ENCODE results near the gene PSMG4.

The PSMG4 gene, protein sequence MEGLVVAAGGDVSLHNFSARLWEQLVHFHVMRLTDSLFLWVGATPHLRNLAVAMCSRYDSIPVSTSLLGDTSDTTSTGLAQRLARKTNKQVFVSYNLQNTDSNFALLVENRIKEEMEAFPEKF

DNA sequence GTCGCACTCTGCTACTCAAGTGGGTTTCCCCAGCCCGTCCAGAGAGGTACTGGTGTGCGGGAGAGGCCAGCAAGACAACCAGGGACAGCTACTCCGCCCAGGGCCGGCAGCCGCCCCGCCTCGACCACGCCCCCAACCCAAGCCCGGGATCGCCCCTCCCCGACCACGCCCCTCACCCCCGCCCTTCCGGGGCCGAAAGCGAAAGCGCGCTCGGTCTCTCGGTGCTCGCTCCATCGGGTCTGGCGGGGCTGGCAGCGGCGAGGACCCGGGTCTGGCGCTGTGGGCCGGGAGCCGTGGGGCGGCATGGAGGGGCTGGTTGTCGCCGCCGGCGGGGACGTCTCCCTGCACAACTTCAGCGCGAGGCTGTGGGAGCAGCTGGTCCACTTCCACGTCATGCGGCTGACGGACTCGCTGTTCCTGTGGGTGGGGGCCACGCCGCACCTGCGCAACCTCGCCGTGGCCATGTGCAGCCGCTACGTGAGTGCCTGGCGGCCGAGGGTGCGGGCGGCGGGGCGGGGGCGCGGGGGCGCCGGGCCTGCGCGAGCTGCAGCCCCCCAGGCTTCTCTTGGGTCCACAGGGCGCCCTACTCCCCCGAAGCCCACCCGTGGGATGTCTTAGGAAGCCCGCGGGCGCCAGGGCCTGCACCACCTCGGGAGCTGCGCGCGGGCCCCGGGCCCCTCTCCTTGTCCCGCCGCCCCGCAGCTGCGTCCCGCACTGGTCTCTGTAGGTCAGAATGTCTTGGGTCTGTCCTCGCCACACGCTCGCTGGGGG is at the start of gene PSMG4:
Gene PSMG4, plus strand, starts transcription at position 228 of the 771 bp plus-strand sequence. Its CDS starts 76 bp downstream, at position 304.
- H3K27ac ChIP-seq = peak within 1 kb of the TSS; percentile 56 to 95 (median 87)
- peak within 1 kb of the TSS; percentile 55 to 99 (median 91) for H3K4me3 ChIP-seq

DNA sequence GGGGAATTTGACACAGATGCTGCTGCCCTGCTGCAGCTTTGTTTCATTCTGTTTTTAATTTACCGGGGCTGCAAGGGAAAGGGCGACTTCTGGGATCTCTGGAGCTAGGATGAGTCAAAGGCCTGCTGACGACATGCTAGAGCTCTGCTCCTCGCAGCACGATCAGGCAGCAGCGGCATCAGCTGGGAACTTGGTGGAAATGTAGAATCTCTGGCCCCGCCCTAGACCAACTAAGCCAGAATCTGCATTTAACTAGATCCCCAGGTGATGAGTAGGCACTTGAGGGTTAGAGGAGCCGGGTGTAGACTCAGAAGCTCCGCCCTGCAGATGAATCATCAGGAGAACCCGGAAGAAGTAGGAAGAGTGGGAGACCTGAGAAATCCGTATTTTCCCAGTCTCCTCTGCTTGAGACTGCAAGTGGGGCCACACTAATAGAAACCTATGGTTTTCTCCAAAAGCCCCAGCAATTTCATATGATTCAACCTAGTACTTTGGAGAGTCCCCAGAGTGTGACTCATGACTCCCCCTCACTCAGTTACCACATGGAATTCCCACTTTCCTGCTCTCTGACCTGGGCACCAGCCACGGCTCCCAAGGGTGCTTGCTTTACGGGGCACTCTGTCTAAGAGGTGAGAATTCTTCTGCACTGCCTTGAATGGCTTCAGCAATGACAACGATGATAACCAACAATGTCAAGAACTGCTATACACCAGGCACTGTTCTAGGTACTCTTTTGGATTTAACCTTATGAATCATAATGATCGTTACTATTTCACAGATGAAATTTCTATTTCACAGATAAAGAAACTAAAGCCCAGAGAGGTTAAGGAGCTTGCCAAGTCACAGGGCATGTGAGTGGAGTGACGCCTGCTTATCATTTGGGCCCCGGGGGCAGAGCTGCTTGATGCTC is 49.4 kb upstream of the PSMG4 start:
- H3K27ac ChIP-seq = peak overlapping the region in 20 of 21 experiments; percentile 14 to 91 (median 82)
- no peak overlapping the region for H3K4me3 ChIP-seq

DNA sequence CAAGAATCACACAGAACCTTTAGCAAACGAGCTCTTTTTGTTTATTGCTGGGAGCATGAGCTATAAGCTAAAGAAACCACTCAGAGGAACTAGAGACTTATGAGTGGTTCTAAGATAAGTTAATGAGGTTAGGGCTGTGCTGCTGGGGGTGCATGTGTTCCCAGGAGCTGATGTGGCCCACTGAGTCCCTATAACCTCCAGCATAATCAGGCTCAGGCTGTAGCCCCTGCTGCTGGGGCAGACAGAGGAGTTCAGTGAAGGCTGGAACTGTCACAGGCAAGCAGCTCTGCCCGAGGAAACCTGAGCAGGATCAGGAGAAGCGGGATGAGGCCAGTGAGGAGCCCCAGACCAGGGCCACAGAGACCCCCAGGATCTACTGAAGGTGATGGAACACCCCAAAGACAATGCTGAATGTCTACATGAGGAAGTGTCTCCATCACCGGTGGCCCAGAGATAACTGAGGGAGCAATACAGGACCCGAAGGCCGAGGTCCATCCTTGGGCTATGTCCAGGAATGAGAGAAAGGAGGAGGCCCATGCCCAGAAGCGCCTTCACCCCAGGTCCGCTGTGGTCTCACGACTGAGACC is 48.6 kb upstream of the PSMG4 start:
- Histone ChIP-seq H3K4me3 (no peak overlapping the region), H3K27ac (peak overlapping the region in 12 of 21 experiments; percentile 42 to 91 (median 86))

DNA sequence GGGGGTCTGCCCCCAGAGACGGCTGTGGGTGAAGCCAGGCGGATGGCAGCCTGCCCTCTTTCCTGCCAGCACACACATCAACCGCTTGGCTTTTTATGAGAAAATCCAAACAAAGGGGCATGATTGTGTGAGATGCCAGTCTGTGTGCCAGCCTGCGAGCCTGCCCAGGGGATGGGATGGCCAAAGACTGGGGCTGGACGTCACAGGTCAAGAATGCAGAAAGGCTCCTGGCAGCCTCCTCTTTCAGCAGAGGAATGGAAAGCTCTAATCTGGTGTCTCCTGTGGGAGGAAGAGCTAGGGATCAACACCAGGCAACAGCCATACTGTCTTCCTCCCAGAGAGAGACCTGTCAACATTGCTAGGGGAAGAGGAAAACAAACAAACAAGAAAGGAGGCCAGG is 47.1 kb upstream of the PSMG4 start:
- peak overlapping the region in 1 of 21 experiments; percentile 19 for H3K27ac ChIP-seq

DNA sequence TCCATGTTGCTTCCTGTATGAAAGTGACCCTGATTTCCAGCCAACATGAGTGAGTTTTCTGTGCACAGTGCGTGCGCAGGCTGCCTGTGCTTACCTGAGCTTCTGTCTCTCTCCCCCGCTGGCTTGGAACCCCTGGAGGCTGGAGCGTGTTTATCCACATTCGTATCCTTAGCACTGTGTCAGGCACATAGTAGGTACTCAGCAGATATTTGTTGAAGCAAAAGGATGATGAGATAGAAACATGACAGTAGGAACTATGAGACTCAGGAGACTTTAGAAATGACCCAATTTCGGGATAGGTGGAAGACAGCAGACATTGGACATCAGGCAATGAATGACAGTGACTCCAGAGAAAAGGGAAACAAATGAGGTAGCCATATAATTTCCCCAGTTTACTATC is 46.5 kb upstream of the PSMG4 start:
- Histone ChIP-seq H3K27ac (no peak overlapping the region), H3K4me3 (no peak overlapping the region)

More for the DNA sequence above, 47.1 kb upstream of the PSMG4 start:
- no peak overlapping the region for H3K4me3 ChIP-seq

DNA sequence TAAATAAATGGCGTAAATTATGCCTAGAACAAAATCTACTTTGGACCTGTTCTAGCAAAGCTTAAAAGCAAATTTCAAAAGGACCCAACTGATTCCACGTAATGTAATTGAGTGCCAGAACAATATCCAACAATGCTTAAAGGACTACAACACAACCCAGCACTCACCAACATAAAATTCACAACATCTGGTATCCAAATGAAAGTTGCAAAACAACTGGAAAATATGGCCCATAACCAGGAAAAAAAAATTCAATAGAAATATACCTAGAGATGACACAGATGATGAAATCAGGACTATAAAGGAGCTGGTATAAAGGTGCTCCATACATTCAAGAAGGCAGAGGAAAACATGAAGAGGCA is 45.4 kb upstream of the PSMG4 start:
- H3K4me3 ChIP-seq = no peak overlapping the region
- H3K27ac ChIP-seq = no peak overlapping the region

DNA sequence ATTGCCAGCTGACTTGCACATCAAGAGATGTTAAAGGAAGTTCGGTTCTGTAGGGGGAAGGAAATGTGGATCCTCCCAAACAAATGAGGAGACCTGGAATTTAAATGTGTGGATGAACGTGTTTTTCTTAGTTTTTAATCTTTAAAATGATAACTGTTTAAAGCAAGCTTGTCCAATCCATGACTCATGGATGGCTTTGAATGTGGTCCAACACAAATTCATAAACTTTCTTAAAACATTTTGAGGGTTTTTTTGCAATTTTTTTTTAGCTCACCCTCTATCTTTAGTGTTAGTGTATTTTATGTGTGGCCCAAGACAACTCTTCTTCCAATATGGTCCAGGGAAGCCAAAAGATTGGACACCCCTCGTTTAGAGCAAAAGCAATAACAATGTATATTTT is 43.8 kb upstream of the PSMG4 start:
- H3K27ac ChIP-seq = no peak overlapping the region
- H3K4me3 ChIP-seq = no peak overlapping the region

DNA sequence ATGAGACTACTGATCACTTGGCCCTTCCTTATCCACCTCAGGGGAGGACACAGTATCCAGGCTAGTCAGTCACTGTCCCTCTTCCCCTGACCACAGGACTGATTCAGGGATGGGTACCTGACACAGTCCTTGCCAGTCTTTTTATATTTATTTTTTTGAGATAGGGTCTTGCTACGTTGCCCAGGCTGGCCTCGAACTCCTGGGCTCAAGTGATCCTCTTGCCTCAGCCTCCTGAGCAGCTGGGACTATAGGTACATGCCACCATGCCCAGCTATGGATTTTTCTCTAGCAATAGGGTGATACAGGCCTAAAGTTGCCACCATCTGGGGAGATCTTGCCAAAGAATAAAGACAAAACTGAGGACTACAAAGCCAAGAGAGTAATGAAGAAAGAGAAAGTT is 41.5 kb upstream of the PSMG4 start:
- no peak overlapping the region for H3K27ac ChIP-seq
- no peak overlapping the region for H3K4me3 ChIP-seq

DNA sequence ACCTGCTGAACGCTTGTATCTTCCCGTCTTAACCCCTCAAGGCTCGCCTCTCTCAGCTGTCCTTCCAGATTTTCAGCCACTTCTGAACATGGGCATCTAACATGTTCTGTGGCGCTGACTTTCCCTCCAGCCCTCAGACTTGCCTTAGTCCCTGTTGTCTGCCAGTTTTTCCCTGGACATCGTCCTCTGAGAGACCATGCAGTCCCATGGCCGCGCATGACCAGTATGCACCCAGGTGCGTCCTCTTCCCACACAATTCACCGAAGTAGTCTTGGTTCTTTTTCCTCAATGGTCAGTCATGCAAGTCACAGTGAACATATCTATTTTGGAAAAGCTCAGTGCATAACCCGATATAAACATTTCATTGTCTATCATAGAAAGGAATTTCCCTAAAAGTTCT is 40.5 kb upstream of the PSMG4 start:
- H3K4me3 ChIP-seq = no peak overlapping the region
- H3K27ac ChIP-seq = no peak overlapping the region

DNA sequence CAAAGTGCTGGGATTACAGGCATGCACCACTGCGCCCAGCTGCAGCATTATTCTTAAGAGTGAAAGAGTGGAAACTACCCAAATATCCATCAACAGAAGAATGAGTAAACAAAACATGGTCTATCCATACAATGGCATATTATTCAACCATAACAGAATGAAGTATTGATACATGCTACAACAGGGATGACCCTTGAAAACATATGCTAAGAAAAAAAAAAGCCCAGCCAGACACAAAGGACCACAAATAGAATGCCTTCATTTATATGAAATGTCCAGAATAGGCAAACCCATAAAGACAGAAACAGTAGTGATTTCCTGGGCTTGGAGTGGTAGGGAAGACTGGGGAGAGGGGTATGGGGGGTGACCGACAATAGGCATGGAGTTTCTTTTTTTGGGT is 38.4 kb upstream of the PSMG4 start:
- H3K27ac ChIP-seq = no peak overlapping the region
- H3K4me3 ChIP-seq = no peak overlapping the region

DNA sequence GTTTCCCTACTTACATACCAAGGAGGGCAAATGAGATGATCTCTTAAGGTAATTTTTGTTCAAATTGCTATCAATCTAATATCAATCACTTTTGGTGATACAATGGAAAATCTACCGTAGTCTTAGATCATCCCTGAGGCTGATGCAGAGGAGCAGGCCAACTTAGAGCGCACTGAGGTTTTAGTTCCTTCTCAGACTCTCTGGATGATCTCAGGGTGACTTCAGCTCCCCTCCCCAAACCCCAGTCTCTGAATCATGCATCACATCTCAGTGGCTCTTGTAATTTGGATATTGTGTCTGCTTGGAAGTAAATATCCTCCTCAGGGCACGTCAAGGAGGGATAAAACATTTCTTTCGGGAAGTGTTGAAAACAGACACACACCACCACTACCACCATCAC is 37.2 kb upstream of the PSMG4 start:
- Histone ChIP-seq H3K27ac (no peak overlapping the region), H3K4me3 (no peak overlapping the region)

DNA sequence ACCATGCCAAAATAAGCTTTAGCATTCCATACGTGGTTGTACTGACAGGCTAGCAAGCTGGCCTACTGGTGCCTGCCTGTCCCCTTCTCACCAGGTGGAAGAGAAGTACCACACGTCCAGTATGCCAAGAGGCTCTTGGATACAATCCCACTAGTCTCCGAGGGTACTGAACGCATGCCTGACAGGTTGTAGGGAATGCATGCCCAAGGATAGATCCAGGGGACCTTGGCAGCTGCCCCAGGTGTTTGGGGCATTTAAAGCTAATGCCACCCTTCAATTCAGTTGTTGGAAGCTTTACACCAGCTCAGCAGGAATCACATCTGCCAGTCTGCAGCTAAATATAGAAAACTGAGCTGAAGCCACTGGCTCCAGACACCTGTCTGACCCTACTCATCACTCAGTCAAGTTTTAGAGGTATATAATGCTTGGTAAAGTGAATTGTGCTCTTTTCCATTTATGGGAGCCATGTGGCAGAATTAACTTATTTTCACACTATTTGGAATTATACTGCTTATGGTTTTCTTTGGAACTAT is 36.2 kb upstream of the PSMG4 start:
- no peak overlapping the region for H3K27ac ChIP-seq
- no peak overlapping the region for H3K4me3 ChIP-seq

DNA sequence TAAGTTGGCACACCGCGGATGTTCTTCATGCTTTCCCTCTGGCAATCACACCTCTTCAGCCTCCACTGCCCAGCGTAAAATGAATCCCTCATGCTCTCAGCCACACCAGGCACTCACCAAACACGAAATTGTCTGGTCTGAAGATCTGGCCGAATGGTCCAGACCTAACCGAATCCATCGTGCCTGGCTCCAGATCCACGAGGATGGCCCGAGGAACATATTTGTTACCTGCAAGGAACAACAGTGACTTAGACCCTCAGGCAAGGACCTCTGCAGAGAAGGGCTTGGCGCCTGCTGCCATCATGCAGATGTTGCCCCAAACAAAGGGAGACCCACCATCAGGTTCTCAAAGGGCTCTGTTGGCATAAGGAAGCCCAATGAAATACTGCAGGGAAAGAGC is 32.7 kb upstream of the PSMG4 start:
- Histone ChIP-seq H3K27ac (no peak overlapping the region), H3K4me3 (no peak overlapping the region)

DNA sequence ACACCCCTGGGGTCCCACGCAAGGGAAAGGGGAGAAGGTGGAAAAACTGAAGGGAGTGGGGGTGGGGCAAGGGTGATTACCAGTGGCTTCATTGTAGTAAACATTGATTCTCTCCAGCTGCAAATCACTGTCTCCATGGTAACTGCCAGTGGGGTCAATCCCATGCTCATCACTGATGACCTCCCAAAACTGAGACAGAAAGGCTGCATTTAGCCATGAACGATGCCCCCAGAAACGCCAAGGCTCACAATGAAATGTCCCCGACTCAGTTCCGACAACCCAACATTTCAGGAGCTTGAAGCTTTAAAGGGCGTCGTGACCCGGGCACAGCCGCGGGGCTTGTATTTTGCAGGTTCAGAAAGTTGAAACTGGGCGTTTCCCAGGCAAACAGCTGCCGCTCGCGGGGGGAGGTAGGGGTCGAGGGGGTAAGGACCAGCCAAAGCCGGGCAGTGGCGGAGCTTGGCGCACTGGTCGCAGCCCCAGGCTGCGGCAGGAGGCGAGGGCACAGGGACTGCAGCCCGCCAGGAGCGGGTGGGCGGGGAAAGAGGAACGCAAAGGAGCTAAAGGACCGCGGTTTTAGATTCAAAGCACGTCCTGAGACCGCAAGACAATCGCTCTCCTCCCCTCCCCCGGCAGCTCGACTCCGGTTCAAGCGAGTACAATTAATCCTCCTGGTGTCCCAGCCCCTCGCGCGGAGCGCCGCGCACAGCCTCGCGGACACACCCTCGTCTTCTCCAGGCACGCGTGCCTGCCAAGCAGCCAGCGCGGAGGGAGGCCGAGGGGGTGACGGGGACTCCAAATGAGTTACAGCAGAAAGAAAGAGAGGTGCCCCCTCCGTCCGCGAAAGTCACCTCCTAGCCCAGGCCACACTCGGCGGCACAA is 32.0 kb upstream of the PSMG4 start:
- Histone ChIP-seq H3K27ac (peak overlapping the region in 1 of 21 experiments; percentile 13), H3K4me3 (peak overlapping the region; percentile 11 to 32 (median 17))

DNA sequence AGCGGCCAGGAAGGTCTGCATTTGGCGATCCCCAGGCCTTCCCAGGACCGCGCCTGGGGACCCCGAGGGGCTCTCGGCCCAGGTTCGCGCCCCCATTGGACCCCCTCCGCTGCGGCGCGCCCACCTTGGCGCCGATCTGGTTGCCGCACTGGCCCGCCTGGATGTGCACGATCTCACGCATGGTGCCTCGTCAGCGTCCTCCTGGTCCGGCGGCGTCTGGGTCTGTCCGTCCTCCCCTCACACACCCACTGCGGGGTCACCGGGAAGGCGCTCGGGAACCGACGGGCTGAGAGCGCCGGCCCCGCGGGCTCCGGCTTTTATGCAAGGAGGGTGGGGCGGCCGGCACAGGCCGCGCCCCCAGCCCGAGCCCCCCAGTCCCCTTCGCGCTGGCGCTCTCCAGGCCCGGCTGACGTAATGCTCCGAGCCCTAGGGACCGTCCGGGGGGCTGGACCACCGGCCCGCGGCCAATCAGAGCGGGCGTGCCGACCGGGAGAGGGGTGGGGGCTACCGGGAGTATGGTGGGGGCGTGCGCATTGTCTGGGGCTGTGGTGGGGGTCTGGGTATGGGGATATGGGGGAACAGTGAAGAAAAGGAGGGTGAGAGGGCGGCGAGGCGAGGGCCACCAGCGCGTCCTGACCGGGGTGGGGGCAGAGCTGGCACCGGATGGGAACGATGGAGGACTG is 31.2 kb upstream of the PSMG4 start, which contains the start of gene TUBB2B:
Gene TUBB2B, minus strand, starts transcription at position 291 of the 683 bp plus-strand sequence. Its CDS starts 110 bp downstream, at position 181.
- Histone ChIP-seq H3K4me3 (peak within 1 kb of the TSS; percentile 11 to 32 (median 17)), H3K27ac (peak within 1 kb of the TSS in 1 of 21 experiments; percentile 13)

DNA sequence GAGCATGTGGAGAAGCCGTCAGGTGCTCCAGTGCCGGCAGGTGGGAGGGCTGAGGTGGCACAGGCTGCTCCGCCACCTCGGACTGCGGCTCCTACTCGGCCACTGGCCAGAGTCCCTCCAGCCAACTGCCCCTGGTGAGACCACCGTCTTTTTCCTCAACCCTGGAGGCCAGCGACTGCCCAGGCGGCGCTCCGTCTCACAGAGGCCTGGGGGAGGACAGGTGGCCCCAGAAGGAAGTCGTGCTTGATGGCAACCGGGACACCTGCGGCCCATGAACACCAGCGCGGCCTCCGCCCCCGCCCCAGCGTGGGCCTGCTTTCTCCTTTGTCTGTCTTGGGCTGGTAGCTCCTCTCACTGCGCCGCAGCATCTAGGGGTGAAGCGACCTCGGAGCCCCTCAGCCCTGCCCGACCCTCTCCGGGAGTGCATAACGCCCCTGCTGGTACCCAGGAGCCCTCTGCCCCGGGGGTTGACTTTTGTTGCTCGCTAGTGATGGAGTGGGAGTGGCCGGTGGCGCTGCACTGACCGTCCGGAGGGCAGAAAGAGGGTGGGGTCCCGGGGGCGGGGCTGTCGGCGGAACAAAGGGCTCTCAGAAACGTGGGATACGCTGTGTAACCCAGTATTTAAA is 30.6 kb upstream of the PSMG4 start:
- Histone ChIP-seq H3K4me3 (peak overlapping the region in 2 of 7 experiments; percentile 8 to 32), H3K27ac (no peak overlapping the region)

DNA sequence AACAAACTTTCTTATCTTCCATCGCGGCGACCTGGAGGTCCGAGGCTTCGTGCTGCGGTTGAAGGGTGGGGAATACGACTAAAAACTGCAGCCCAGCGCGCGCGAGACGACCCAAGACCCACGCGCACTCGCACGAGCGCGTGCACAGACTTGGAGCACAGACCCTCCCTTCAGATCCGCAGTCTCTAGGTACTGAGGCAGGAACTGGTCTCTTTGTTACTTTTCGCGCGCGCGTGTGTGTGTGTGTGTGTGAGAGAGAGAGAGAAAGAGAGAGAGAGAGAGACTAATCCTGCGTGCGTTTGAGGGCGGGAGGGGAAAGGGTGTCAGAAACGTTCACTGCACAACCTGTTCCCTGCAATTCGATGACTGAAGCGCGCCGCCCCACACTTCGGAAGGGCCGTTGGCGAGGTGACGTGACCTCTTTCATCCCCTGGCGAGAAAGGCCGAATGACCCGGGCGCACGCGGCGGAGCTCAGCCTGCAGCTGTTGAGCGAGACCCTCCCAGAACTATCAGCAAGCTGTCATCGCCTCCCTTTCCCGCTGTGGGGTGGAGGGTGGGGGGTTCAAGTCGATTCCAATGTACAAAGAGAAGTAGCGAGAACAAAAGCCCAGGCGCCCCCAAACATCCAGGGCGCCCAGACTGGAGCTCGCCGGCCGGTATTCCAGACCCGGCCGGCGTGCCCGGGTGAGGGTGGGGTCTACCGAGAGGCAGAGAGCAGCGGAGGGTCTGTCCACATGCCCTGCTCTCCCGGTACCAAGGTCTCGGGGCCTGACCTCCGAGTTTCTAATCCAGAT is 29.8 kb upstream of the PSMG4 start:
- peak overlapping the region in 2 of 7 experiments; percentile 8 to 32 for H3K4me3 ChIP-seq
- no peak overlapping the region for H3K27ac ChIP-seq

All from skin epidermis (tissue), 12 donors.